GM18861 (cell line): ENCODE results near the gene AKT3.

Source experiments
- ATAC-seq: cut with Tn5 transposase; IDR thresholded peaks from one replicate; pipeline ENCODE4 v1.9.1; 2021; ENCODE audit not compliant: unreplicated experiment

Gene AKT3

DNA sequence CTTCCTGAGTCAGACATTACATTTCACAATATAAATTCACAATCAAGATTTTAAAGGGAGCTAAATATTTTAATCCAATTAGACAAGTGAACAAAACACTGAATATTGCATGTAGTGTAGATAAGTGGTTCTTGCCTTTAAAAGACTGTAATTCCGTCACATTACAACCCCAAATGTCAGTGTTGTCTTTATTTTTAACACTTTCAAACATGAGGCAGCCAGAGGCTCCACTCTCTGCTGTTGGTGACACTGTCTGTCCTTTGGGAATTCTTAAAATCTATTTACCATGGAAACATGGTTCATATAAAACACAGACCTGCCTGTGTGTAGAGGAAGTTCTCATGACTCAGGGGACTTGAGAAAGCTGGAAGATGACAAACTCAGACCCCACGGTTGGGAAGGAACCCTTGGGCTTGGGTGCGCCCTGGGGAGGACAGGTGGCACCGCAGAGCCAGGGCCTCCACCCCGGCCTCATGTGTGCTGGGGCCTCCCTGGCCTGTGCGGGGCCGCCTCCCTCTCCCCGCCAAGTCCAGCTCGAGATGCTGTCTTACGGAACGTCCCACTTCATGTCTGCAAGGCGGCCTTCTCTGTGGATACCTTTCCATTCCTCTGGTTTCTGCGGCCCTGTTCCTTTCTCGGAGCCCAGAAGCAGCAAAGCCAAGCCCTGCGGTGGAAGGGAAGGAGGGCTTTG, 355.2 kb downstream of the AKT3 start:
- ATAC-seq: no peak

DNA sequence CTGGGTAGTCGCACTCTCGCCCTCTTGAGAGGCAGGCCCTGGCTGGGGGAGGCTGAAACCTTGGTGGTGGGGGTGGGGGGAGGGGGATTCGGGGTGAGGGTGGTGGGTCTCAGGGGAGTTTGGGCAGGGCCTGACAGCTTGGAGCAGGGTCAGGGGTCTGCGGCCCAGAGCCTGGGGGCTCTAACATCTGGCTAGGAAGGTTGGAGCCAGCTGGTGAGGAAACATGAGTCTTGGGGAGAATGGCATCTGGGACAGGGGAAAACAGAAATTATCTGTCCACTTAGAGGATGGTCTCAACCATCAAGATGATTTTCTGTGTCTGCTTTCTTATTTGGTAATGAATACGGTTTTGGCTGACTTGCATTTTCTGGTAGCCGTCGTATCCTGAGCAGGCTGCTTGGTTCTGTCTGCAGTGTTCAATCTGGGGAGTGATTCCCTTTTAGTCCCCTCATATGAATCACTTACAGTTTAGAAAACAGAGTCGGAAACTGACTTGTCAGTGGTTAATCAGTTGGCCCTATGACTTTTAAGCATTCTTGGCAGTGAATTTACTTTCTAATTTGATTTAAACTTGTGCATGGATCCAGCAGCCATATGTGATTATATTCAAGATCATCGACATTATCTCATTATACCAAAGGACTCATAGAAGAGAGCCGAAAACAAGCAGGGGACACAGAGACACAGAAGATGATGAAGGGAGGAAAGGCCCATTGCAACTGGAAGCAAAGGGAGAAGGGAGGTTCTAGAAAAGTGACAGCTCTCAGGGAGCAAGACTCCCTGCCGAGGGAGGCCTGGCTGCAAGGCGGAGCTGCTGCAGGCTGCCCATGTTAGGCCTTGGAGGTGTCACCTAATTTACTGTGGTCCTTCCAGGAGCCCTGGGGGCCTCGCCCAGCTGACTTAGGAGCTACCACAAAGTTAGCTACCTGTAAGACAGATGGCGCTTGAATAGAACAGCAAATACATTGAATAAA, 356.6 kb downstream of the AKT3 start:
- no peak for ATAC-seq

DNA sequence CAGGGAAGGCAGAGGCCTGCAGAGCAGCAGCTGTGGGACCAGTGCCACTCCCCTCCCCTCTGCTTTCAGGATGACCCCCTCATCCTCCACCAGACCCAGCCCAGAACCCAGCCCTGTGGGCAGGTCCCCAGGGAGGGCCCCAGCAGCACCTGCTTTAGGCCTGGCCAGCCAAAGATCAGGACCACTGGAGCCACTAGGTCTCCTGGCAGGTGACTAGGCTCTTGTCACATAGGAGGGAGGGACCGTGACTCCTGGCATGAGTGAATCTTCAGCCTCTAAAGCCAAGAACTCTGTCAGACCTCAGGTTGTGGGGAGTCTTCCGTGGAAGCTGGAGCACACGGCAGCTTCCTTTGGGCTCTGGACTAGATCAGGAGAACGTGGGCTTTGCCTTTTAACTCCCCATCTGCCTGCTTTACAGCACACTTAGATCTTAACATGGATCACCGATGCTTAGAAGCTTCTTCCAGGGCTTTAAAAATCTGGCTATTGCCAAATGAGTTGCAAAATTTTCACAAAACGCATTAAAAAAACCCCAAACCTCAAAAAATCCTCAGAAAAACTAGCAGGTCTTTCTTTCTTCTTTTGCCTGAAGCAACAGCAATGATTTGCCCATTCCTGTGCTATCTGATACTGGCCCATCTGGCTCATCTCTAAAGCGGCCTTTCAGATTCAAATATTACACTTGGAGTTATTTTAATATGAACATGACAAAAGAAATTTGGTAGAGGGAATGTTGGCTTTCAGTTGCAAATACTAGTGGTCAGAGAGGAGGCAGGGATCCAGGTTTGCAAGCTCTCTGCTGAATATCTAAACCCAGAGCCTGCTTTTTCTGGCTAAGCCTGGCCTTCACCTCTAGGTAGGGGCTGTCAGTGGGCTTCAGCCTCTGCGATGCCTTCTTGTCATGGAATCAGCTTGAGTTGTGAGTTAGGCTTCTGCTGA, 359.0 kb downstream of the AKT3 start:
- ATAC-seq: no peak

DNA sequence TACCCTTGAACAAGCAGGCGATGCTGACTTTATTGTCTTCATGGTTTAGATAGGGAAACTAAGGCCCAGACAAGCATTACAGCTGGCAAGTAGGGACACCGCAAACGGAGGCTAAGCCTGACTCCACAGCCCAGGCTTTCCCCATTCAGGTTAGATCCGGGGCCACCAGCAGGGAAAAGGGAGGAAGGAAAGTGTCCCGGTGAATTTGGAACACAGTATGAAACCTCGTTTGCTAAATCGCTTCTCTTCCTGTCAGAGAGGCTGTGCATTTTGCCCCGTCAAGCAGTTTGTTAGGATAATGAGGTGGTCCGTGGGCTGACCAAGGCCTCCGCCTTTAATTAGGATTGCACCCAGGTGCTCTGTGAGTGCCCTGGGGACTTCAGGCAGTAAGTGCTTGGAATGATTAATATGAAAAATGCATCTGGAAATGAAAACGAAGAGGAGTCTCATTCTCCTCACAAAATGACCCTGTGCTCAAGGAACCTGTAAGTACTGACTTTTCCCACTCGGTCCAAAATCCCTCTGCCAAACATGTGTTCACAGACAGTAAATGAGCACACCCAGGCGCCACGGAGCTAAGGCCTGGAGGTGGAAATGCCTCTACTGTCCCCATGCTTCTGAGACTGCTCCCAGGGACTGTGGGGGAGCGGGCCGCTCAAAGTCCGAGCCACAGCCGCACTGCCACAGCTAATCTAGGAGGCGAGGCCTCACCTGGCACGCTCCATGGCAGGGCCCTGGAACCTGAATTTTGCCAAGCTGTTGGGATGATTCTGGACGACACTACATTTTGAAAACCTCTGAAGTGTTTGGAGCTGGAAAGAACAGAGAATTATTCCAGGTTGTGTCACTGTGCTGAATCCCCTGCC, 360.1 kb downstream of the AKT3 start:
- no peak for ATAC-seq

DNA sequence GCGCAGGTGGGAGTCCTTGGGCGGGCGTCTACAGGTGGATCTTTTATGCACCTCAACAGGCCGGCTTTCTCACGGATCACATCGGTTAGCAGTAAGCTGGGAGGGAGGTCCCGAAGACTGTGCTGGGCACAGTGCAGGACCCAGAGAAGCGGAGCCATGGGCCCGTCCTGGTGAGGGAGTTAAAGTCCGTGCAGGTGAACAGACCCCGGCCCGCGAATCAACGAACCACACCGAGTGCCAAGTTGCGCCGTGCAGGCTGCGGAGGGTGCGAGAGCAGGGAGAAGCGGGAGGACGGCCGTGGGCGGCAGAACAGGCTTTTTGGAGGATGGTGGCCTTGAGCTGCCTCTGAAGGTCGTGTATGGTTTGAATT, 360.9 kb downstream of the AKT3 start:
- ATAC-seq: no peak

DNA sequence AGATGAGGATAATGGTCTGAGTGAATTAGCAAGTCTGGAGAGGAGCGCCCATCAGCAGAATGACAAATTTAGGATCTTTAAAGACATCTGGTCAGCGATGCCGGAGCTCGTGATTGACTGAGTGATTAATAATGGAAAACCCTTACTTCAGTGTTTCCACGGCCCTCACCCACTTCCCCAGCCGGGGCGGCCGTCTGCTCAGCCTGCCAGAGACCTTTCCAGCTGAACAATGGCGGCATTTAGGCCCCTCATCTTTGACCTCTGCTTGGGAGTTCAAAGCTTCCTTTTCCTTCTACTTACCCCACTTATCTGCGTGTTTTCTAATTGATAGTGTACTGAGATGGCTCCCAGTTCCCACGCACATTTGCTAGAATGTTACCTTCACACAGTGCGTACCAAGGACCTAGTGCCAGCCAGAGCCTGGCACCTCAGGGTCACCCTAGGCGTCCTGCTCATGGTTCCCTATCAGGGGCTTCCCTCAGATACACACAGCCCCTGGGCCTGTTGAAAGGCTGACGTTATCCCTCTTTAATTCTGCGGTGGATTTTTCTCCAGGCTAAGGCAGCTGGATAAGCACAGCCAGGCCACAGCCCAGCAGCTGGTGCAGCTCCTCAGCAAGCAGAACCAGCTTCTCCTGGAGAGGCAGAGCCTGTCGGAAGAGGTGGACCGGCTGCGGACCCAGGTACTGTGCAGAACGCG, 361.4 kb downstream of the AKT3 start:
- ATAC-seq: no peak

DNA sequence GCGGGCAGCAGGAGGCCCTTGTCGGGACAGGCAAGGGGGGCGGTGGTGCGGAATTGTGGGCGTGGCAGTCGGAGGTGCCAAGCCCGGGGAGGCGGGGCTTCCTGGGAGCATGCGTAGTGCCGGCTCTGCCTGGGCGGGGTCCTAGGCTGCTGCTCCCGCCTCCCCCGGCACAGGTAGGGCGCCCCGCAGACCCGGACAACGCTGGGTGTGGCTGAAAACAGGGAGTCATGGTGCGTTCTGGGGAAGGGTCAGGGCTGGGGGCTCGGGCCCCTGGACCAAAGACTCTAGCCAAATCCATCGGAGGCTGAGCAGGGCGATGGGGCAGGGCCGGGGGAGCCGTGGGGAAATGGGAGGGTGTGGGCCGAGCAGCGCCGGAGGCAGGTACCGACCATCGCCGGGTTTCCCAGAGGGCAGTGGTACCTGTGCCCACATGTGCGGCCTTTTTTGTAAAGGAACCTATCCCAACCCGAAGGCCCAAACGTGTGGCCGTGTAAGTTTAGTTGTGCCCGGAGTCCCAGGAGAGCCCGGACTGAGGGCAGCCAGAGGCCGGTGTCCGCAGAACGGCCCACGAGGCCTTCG, 362.3 kb downstream of the AKT3 start:
- ATAC-seq: no peak

DNA sequence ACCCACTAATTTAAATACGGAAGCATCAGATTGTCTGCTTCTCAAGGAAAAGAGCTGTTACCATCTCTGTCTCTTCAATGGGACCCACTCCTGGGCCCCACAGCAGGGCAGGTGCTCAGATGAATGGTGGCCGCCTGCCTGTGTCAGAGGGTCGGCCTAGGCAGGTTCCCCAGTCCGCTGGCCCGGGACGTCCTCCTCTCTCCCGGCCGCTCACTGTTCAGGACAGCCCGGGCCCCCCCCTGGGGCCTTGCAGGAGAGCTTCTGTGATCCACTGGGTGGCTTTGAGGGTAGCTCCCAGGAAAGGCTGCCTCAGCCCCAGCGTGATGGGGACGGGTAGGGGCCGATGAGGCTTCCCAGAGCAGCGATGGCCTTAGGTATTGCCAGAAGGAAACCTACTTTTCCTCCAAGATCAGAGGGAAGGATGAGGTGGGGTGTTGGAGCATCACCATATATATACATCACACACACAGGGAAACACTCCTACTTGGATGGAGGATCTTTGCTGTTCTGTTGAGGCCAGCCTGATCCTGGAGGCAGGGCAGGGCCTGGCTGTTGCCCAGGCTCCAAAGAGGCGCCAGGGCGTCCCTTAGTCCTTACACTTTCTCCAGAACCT, 362.9 kb downstream of the AKT3 start:
- ATAC-seq: no peak

DNA sequence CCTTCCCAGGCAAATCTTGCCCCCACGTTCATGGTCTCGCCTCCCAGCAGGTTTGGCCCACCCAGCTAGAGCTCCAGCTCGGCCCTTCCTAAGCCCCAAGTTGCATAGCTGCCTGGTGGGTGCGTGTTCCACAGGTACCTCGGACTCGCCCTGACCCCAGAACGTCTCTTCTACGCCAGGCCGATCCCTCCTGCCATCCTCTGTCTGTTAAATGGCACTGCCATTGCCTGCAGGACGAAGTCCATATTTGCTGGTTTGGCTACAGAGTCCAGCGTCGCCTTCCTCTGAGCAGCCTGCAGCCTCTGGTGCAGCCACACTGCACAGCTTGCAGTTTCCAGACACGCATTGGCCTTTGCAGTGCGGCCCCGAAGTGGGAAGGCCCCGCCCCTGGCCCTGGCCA, 366.1 kb downstream of the AKT3 start:
- ATAC-seq: no peak

DNA sequence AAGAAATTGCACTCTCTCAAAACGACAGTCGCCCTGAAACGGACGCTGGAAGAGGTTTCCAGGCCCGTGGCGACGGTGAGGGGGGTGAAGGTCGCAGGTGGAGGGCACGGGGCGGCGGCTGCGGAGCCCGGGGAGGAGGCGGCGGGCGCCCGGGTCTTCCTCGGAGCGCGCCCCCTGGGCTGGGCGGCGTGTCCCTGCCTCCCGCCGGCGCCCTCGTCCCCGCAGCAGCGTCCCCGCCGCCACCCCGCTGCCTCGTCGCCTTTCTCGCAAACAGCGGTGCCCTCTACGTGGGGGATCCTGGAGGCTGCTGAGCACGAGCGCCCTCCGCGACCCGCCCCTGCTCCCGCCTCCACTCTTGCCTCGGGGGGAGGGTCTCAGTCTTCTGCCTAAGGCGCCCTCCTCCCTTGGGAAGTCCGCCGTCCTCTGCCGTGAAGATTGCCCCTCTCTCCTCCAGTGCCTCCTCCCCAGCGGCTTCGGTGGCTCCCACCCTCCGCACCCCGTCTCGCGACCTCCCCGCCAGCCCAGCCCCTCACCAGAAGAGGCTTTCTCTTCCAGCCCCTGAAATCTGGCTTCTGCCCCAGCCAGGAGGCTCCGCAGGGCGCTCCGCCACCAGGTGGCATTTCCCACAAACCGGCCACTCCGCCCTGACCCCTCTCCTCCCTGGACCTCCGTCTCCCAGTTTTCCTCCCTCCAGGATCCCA, 366.8 kb downstream of the AKT3 start:
- no peak for ATAC-seq

DNA sequence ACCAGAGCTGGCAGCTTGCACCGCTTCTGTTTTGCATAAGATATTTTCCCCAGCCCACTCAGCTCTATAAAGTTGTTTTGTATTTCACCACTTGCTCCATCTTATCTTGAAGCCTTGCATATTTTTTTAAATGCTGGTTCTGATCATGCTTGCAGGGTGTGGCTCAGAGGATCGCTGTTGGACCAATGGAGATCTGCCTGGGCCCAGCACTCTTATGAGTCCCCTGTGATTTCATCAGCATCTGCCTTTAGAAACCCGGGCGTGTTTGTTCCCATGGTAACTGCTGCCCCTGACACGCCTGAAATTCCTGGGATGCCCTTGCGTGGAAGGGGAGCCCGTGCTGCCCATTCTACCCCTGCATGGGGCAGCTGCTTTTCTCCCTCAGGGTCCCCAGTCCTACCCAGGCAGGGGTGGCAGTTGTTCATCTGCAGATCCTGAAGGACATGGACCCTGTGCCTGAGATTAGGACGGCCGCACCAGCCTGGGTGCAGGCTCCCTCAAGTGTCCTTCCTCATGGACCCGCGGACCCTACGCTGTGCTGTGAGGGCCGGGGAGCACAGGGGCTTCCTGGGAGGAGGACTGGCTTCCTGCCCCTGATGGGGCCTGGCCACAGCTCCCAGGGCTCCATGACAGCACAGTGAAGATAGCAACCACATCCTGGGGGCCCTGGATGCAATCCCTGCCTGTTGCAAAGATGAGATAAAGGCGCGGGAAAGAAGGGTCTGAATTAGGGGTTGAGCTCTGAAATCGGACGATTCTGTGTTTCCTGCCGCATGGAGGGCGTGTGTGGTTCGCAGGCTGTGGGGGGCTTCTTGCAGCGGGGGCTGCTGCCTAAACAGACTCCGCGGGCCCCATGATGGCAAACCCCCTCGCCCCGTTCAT, 367.7 kb downstream of the AKT3 start:
- ATAC-seq: no peak

DNA sequence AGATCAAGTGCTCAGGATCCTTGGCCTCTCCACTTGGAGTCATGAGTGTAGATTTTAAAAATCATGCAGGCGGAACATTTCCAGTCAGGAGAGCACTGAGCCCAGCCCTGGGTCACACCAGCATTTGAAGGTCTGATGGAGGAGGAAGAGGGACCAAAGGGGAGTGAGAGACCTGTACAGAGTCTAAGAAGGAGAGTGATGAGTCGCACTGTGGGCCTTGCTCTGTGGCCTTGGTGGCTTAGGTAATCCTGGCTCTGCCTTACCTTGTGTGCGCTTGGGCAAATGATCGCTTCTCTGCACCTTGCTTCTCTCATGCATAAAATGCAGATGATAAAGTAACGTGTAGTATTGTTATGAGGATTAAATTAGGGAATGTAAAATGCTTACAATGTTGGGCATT, 368.9 kb downstream of the AKT3 start:
- ATAC-seq: no peak

DNA sequence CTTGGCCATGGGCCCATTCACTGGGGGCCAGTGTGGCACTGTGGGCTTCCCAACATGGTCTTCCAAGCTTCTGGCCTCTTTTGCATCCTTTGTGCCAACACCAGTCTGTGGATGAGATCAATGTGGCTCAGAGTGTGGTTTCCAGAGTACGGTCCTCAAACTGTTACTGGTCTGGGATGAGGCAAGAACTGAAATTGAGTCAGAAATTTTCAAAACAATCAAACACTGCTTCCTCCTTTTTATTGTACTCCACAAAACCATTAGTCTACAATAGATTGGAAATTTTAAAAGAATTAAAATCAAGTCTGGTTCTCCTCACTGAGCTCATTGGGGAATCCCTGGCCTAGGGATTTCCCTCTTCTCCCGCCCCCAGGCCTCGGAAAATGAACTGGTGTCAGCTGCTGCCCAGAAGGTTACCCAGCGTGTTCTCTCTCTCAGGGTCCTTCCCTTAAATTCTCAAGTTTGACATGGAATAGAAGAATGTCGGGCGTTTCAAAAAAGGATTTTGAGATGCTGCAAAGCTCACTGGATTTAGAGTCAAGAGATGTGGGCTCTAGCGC, 372.2 kb downstream of the AKT3 start:
- no peak for ATAC-seq

DNA sequence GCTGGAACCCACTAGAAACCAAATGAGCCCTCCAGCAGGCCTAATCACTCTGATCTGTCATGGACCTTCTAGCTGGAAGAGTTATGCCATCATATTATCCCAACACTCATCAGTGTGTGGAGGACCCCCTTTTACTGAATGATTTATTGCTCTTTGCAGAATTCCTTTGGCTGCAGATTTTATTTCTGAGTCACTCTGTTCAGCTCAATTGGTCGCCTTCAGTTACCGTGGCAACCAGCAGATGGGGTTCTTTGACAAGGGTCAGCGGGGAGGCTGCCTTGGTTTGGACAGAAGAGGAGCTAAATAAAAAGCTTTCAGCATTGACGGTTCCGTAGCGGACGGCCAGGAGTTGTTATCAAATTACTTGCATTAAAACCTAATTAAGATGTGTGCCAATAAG, 374.1 kb downstream of the AKT3 start:
- ATAC-seq: no peak

DNA sequence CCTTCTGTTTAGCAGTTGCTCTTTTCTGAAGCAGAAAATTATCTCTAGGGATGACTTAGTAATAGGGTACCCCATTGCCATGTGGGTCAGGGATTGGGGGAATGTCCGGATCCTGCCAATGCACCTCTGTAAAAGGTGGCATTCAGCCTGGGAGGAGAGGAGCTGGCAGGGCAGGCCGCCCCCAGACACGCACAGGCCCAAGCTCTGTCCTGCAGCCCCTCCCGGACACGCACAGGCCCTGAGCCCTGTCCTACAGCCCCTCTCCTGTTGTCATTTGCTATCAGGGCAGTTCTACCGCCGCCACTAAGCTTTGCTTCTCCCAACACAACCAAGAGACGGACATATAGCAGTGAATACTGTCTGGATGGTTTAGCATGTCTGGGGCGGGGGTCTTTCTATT, 375.1 kb downstream of the AKT3 start:
- ATAC-seq: no peak

DNA sequence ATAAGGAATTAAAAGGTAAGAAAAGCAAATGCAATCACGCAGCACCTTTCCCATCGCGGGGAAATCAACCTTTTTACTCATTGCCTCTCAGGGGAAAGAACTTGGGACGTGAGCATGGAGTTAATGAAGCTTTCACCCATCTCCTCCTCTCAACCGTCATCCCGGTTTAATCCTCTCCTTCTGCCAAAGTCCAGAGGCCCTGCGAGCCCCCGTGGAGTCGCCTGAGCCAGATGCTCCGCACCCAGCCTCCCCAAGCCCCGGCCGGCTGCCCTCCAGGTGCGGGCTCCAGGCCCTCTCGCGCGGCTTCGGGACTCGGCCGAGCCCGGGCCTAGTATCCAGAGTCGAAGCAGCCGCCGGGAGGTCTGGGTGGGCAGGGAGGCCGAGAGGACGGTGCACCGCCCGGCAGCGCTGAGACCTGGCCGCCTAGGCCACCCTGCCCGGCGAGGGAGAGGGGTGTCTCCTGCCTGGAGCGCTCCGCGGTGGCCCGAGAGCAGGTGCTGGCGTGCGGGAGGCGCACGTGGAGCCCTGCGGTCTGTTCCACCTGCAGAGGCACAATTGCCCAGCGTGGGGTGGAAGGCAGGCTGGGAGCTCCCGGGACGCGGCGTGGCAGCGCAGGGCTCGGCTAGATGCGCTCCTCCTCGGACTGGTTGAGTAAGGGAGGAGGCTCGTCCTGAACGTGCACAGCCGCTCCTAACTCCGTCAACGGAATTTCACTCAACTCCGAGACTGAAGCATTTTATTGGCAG, 375.7 kb downstream of the AKT3 start:
- no peak for ATAC-seq
